SK-N-SH (cell line): ENCODE measurements around the gene ANKS1B. TPM values are rescaled to one million over a fixed set of nuclear protein-coding genes. Genes with fewer than 3 reads are reported as not detected.
A peak's percentile ranks its signal among the peaks of the same experiment; 100 is the strongest.

Experiments
- CTCF ChIA-PET: fragments of 300-600, 350-600 bp; formaldehyde crosslinking; extraction: SDS; loops from one replicate; lab custom pipeline; 2021; lab: Yijun Ruan, JAX
- POLR2A ChIA-PET: fragments of 350-600 bp; sonication (Branson Sonifier 250); formaldehyde crosslinking; extraction: SDS; loops from one replicate; lab custom pipeline; 2020; ENCODE audit warnings: antibody characterized with exemption, inconsistent platforms; lab: Yijun Ruan, JAX
- DNase-seq: peaks from one replicate; pipeline ENCODE4 v3.0.0; 2012
- H2AFZ ChIP-seq: fragments of 200-600 bp; sonication (generic); 2 replicates; pipeline ENCODE4 v1.8.1; 2016; ENCODE audit warnings: antibody characterized with exemption, mild to moderate bottlenecking, low read depth
- H3F3A ChIP-seq: fragments of 200-600 bp; sonication (generic); replicated peaks from 2 replicates; pipeline ENCODE3; 2016; ENCODE audit warnings: antibody characterized with exemption, mild to moderate bottlenecking; ENCODE audit not compliant: insufficient read depth
- H3K27ac ChIP-seq, 2 experiments: fragments of 200-500 bp in 1 of 2; fragments of 200-600 bp in 1 of 2; sonication (Bioruptor generic) in 1 of 2; sonication (generic), shearing (Covaris generic) in 1 of 2; 2 replicates each; pipeline versions ENCODE4 v1.5.1 to v1.6.1; 2014 to 2016; ENCODE audit warnings: low read depth in 2 of 2, inconsistent platforms in 1 of 2, low read length in 1 of 2, mild to moderate bottlenecking in 1 of 2, mixed read lengths in 1 of 2
- H3K27me3 ChIP-seq: fragments of 200-600 bp; sonication (generic), shearing (Covaris generic); 2 replicates; pipeline ENCODE4 v1.6.1; 2016; ENCODE audit warnings: mixed run types; ENCODE audit not compliant: insufficient read depth
- H3K36me3 ChIP-seq, 2 experiments: fragments of 200-500 bp in 1 of 2; fragments of 200-600 bp in 1 of 2; sonication (Bioruptor generic) in 1 of 2; sonication (generic) in 1 of 2; replicated peaks in 1 of 2; 2 replicates each; pipeline versions ENCODE3 to v1.5.1; 2014 to 2016; ENCODE audit warnings: low read length in 1 of 2, mild to moderate bottlenecking in 1 of 2; ENCODE audit not compliant: insufficient read depth in 2 of 2, control insufficient read depth in 1 of 2
- H3K4me1 ChIP-seq, 2 experiments: fragments of 200-500 bp in 1 of 2; fragments of 200-600 bp in 1 of 2; sonication (Bioruptor generic) in 1 of 2; sonication (generic), shearing (Covaris generic) in 1 of 2; 2 replicates each; pipeline versions ENCODE4 v1.5.1 to v1.6.1; 2014 to 2016; ENCODE audit warnings: low read depth in 1 of 2, low read length in 1 of 2, mixed run types in 1 of 2; ENCODE audit not compliant: insufficient read depth in 2 of 2, control insufficient read depth in 1 of 2
- H3K4me2 ChIP-seq: fragments of 200-600 bp; sonication (generic), shearing (Covaris generic); 2 replicates; pipeline ENCODE4 v1.6.1; 2017; ENCODE audit warnings: mixed run types
- H3K4me3 ChIP-seq, 2 experiments: fragments of 200-500 bp in 1 of 2; fragments of 200-600 bp in 1 of 2; sonication (Bioruptor generic) in 1 of 2; sonication (generic), shearing (Covaris generic) in 1 of 2; 2 replicates each; pipeline versions ENCODE4 v1.5.1 to v1.8.1; 2014 to 2016; ENCODE audit warnings: low read depth in 2 of 2, inconsistent platforms in 1 of 2, low read length in 1 of 2, mild to moderate bottlenecking in 1 of 2, mixed read lengths in 1 of 2, moderate library complexity in 1 of 2
- H3K79me2 ChIP-seq: fragments of 200-600 bp; sonication (generic); 2 replicates; pipeline ENCODE4 v1.8.1; 2017; ENCODE audit warnings: mild to moderate bottlenecking; ENCODE audit not compliant: insufficient read depth
- H3K9ac ChIP-seq: fragments of 200-600 bp; sonication (generic); 2 replicates; pipeline ENCODE4 v1.6.1; 2017; ENCODE audit warnings: mixed run types
- H3K9me2 ChIP-seq: fragments of 200-600 bp; sonication (generic); 2 replicates; pipeline ENCODE4 v1.6.1; 2017; ENCODE audit warnings: mixed run types
- H3K9me3 ChIP-seq: fragments of 200-600 bp; sonication (generic); 2 replicates; pipeline ENCODE4 v1.6.1; 2017; ENCODE audit warnings: mixed run types, mild to moderate bottlenecking, moderate library complexity
- H4K20me1 ChIP-seq: fragments of 200-600 bp; sonication (generic); 2 replicates; pipeline ENCODE4 v1.6.1; 2017; ENCODE audit warnings: mild to moderate bottlenecking, mixed run types; ENCODE audit not compliant: insufficient read depth
- EP300 ChIP-seq, 2 experiments: IDR thresholded peaks; 2 replicates each; pipeline versions ENCODE4 v1.4.0 to v1.6.1; 2012; ENCODE audit warnings: borderline replicate concordance in 1 of 2, low read depth in 1 of 2, low read length in 1 of 2
- NFIC ChIP-seq: IDR thresholded peaks from 2 replicates; pipeline ENCODE4 v1.4.0; 2012; ENCODE audit warnings: borderline replicate concordance
- POLR2AphosphoS5 ChIP-seq: IDR thresholded peaks from 2 replicates; pipeline ENCODE4 v1.6.1; 2012; ENCODE audit warnings: low read depth, low read length
- RAD21 ChIP-seq: IDR thresholded peaks from 2 replicates; pipeline ENCODE4 v1.6.1; 2012; ENCODE audit warnings: mild to moderate bottlenecking, low read length
- YY1 ChIP-seq: IDR thresholded peaks from 2 replicates; pipeline ENCODE4 v1.4.0; 2012; ENCODE audit warnings: low read depth, mild to moderate bottlenecking
- WGBS: methylation state at CpG from one replicate; pipeline ENCODE4 v1.1.6; 2017; ENCODE audit warnings: low lambda C conversion rate; 5-methylcytosine and 5-hydroxymethylcytosine counted together
- polyA plus RNA-seq, 3 experiments: library from polyadenylated mRNA; depleted of rRNA; stranded (reverse); fragments of >200 nt; gene quantifications; 2 replicates each; pipeline ENCODE4 v1.2.3, GENCODE V29; 2012
- TF ChIP-seq, protein P1 (sequence below): IDR thresholded peaks from 2 replicates; pipeline ENCODE4 v1.4.0; 2012; ENCODE audit warnings: low read depth, borderline replicate concordance
- TF ChIP-seq, protein P2 (sequence below): fragments of 200-600 bp; sonication (generic); IDR thresholded peaks from 2 replicates; pipeline ENCODE4 v1.6.1; 2017; ENCODE audit warnings: antibody characterized with exemption, mild to moderate bottlenecking, moderate library complexity
- TF ChIP-seq, protein P3 (sequence below): fragments of 150-350 bp; IDR thresholded peaks from 2 replicates; pipeline ENCODE4 v1.6.1; 2017; ENCODE audit warnings: antibody characterized with exemption, low read length, low read depth, borderline replicate concordance
- TF ChIP-seq, protein P4 (sequence below): IDR thresholded peaks from 2 replicates; pipeline ENCODE4 v1.4.0; 2012; ENCODE audit warnings: low read depth, borderline replicate concordance

The ANKS1B gene
- polyA plus RNA-seq, 1 of the 3 experiments (the other 2 are of a cell fraction) = 1.8 TPM

DNA sequence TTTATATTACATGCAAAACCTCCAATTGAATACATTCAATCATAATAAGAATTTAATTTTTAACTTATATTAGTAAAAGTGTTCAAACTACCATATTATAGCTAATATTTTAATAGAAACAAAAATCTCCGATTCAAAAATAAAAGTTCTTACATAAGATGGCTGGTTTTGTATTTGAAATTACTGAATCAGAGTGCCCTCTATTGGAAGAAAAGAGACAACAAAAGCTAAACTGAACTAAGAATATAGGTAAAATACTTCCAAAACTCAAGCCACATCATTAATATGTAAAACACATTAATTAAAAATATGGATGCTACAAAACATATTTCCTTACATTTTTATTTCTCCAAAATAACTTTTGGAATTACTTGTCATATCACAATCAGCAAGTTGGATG is 216.9 kb downstream of the ANKS1B start:
- H3K9me3 ChIP-seq = no peaks in the 10 kb centered on the region
- ChIA-PET POLR2A (no interaction called here), CTCF (interaction anchor here (0.6 to 4.1 kb wide), 18 partner anchors 9 to 1011 kb away, joined by 3 to 37 read pairs (median 3); no protein-coding TSS in a partner anchor)
- H3K9ac ChIP-seq = no peak overlapping the region
- no peak overlapping the region for H3K27ac ChIP-seq
- H3K27me3 ChIP-seq = no peaks in the 10 kb centered on the region
- peak; percentile 62 for TF ChIP-seq RAD21
- TF ChIP-seq, protein P1, sequence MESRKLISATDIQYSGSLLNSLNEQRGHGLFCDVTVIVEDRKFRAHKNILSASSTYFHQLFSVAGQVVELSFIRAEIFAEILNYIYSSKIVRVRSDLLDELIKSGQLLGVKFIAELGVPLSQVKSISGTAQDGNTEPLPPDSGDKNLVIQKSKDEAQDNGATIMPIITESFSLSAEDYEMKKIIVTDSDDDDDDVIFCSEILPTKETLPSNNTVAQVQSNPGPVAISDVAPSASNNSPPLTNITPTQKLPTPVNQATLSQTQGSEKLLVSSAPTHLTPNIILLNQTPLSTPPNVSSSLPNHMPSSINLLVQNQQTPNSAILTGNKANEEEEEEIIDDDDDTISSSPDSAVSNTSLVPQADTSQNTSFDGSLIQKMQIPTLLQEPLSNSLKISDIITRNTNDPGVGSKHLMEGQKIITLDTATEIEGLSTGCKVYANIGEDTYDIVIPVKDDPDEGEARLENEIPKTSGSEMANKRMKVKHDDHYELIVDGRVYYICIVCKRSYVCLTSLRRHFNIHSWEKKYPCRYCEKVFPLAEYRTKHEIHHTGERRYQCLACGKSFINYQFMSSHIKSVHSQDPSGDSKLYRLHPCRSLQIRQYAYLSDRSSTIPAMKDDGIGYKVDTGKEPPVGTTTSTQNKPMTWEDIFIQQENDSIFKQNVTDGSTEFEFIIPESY = no peak
- TF ChIP-seq EP300 (IDR thresholded peaks at IDR 0.05; ENCODE audit: borderline replicate concordance in 1 of 2, low read depth in 1 of 2, low read length in 1 of 2) = no peak
- no peak for TF ChIP-seq POLR2AphosphoS5
- TF ChIP-seq YY1 = peak; percentile 38; the same call in 1 of the 2 replicates
- TF ChIP-seq, protein P2, sequence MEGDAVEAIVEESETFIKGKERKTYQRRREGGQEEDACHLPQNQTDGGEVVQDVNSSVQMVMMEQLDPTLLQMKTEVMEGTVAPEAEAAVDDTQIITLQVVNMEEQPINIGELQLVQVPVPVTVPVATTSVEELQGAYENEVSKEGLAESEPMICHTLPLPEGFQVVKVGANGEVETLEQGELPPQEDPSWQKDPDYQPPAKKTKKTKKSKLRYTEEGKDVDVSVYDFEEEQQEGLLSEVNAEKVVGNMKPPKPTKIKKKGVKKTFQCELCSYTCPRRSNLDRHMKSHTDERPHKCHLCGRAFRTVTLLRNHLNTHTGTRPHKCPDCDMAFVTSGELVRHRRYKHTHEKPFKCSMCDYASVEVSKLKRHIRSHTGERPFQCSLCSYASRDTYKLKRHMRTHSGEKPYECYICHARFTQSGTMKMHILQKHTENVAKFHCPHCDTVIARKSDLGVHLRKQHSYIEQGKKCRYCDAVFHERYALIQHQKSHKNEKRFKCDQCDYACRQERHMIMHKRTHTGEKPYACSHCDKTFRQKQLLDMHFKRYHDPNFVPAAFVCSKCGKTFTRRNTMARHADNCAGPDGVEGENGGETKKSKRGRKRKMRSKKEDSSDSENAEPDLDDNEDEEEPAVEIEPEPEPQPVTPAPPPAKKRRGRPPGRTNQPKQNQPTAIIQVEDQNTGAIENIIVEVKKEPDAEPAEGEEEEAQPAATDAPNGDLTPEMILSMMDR = peak; percentile 78
- TF ChIP-seq, protein P3, sequence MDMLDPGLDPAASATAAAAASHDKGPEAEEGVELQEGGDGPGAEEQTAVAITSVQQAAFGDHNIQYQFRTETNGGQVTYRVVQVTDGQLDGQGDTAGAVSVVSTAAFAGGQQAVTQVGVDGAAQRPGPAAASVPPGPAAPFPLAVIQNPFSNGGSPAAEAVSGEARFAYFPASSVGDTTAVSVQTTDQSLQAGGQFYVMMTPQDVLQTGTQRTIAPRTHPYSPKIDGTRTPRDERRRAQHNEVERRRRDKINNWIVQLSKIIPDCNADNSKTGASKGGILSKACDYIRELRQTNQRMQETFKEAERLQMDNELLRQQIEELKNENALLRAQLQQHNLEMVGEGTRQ = no peak
- TF ChIP-seq, all 33 proteins: peak for 3
- H3K79me2 ChIP-seq = no peaks in the 10 kb centered on the region
- 3% methylated on average over 1 of the region's 1 CpG for WGBS
- peak overlapping the region in 1 of 2 experiments; percentile 19; a peak in 1 of 4 replicates for H3K4me3 ChIP-seq
- no peak overlapping the region for H3K4me2 ChIP-seq
- DNase-seq = no peak
- H3K4me1 ChIP-seq = no peaks in the 10 kb centered on the region
- H3K36me3 ChIP-seq = no peaks in the 10 kb centered on the region
- H4K20me1 ChIP-seq = no peaks in the 10 kb centered on the region
- no peak overlapping the region; the same call in 1 of the 2 replicates for H2AFZ ChIP-seq
- no peaks in the 10 kb centered on the region for H3K9me2 ChIP-seq
- no peaks in the 10 kb centered on the region for H3F3A ChIP-seq

DNA sequence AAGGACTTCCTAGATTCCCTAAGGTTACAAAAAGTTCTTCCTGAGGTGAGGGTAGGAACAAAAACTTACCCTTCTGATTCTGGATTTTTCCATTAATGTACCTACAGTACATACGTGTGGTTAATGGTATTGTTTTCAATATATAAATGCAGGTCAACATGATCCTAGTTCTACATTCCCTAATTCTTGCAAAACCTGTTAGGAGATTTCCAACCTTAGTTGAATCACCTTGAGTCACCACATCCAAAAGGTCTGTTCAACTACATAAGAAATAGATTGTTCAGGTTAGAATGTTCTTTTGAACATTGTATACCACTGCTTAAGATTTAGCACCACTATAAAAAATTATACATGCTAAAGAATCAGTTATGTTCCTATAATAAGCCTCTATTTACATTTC is 218.3 kb downstream of the ANKS1B start:
- CTCF ChIA-PET = interaction anchor here (1.0 to 4.1 kb wide), 5 partner anchors 10 to 723 kb away, joined by 3 to 37 read pairs (median 9); no protein-coding TSS in a partner anchor
- 80% methylated on average over 1 of the region's 1 CpG for WGBS

More for the DNA sequence above, 218.3 kb downstream of the ANKS1B start:
- no peaks in the 10 kb centered on the region for H3F3A ChIP-seq
- no peak overlapping the region for H3K4me2 ChIP-seq
- no peaks in the 10 kb centered on the region for H3K36me3 ChIP-seq
- H3K27ac ChIP-seq = no peak overlapping the region
- no peaks in the 10 kb centered on the region for H3K9me3 ChIP-seq
- H3K9me2 ChIP-seq = no peaks in the 10 kb centered on the region
- H3K4me3 ChIP-seq = no peak overlapping the region
- H3K27me3 ChIP-seq = no peaks in the 10 kb centered on the region
- no peaks in the 10 kb centered on the region for H3K4me1 ChIP-seq
- H3K9ac ChIP-seq = no peak overlapping the region
- no peaks in the 10 kb centered on the region for H4K20me1 ChIP-seq
- POLR2A ChIA-PET = no interaction called here
- no peak for DNase-seq
- no peak overlapping the region for H2AFZ ChIP-seq
- TF ChIP-seq, protein P2 = no peak
- TF ChIP-seq, protein P3 = no peak
- no peak for TF ChIP-seq NFIC
- TF ChIP-seq, protein P4, sequence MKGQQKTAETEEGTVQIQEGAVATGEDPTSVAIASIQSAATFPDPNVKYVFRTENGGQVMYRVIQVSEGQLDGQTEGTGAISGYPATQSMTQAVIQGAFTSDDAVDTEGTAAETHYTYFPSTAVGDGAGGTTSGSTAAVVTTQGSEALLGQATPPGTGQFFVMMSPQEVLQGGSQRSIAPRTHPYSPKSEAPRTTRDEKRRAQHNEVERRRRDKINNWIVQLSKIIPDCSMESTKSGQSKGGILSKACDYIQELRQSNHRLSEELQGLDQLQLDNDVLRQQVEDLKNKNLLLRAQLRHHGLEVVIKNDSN = no peak
- no peaks in the 10 kb centered on the region for H3K79me2 ChIP-seq
